ENCODE measurements around the gene ZBTB49. TPM values are rescaled to one million over a fixed set of nuclear protein-coding genes. Genes with fewer than 3 reads are reported as not detected.
A peak's percentile ranks its signal among the peaks of the same experiment; 100 is the strongest.

The ZBTB49 gene
- total RNA-seq, 2 experiments from 2014 or later: 4.8 to 6.3 TPM

DNA sequence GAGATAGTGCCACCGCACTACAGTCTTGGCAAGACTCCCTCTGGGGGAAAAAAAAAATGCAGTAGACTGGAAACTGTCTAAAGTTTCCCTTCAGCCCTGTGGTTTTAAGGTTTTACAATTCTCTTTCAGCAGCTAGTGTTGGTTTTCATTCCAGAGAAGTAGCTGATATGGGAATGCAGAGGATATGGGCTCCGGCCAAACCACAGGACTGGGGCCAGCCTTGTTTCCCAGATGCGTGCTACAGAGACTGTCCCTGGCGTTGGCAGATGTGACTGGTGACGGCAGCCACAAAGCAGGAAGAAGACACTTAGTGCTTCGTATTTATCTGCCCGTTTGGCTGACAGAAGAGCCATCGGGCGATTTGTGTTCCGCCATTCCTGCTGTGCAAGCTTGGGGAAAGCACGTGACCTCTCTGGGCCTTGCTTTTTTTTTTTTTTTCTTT lies 43.2 kb downstream of the ZBTB49 start:
- TF ChIP-seq, protein P1, sequence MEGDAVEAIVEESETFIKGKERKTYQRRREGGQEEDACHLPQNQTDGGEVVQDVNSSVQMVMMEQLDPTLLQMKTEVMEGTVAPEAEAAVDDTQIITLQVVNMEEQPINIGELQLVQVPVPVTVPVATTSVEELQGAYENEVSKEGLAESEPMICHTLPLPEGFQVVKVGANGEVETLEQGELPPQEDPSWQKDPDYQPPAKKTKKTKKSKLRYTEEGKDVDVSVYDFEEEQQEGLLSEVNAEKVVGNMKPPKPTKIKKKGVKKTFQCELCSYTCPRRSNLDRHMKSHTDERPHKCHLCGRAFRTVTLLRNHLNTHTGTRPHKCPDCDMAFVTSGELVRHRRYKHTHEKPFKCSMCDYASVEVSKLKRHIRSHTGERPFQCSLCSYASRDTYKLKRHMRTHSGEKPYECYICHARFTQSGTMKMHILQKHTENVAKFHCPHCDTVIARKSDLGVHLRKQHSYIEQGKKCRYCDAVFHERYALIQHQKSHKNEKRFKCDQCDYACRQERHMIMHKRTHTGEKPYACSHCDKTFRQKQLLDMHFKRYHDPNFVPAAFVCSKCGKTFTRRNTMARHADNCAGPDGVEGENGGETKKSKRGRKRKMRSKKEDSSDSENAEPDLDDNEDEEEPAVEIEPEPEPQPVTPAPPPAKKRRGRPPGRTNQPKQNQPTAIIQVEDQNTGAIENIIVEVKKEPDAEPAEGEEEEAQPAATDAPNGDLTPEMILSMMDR (IDR thresholded peaks at IDR 0.05): no peak
- ATAC-seq (no peak), DNase-seq (no peak)
- Mint-ChIP-seq H3K27me3 (no peaks in the 10 kb centered on the region), H3K4me3 (no peak overlapping the region), H3K36me3 (ENCODE audit: low read depth) (no peaks in the 10 kb centered on the region), H3K9me3 (no peaks in the 10 kb centered on the region), H3K27ac (no peak overlapping the region), H3K4me1 (ENCODE audit: low read depth) (peaks cover 7% of the 10 kb centered on the region)
- CTCF ChIA-PET: interaction anchor here (2.4 kb wide), 1 partner anchor 74 kb away, joined by 14 read pairs; no protein-coding TSS in a partner anchor
- intact Hi-C loops (cut with micrococcal nuclease): no loop called here
- POLR2A ChIA-PET: no interaction called here

DNA sequence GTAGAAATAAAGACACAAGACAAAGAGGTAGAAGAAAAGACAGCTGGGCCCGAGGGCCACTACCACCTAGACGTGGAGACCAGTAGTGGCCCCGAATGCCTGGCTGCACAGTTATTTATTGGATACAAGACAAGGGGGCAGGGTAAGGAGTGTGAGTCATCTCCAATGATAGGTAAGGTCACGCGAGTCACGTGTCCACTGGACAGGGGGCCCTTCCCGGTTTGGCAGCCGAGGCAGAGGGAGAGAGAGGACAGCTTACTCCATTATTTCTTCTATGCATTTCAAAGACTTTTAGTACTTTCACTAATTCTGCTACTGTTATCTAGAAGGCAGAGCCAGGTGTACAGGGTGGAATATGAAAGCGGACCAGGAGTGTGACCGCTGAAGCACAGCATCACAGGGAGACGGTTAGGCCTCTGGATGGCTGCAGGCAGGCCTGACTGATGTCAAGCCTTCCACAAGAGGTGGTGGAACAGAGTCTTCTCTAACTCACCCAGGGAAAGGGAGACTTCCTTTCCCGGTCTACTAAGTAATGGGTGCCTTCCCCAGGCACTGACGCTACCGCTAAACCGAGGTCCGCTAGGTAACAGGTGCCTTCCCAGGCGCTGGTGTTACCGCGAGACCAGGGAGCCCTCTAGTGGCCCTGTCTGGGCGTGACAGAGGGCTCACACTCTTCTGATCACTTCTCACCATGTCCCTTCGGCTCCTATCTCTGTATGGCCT lies 44.9 kb downstream of the ZBTB49 start:
- Mint-ChIP-seq H3K4me1 (ENCODE audit: low read depth) (peaks cover 7% of the 10 kb centered on the region), H3K27me3 (no peaks in the 10 kb centered on the region), H3K4me3 (no peak overlapping the region), H3K9me3 (no peaks in the 10 kb centered on the region), H3K27ac (no peak overlapping the region), H3K36me3 (ENCODE audit: low read depth) (no peaks in the 10 kb centered on the region)
- DNase-seq (peak; percentile 87), ATAC-seq (peak; percentile 99)
- intact Hi-C loops (cut with micrococcal nuclease): loop anchor here (2.0 kb wide), 2 partner anchors 44 to 82 kb away; partner anchors contain the start of genes LYAR and ZBTB49
- TF ChIP-seq, protein P1 (IDR thresholded peaks at IDR 0.05): peak; percentile 63
- ChIA-PET POLR2A (no interaction called here), CTCF (interaction anchor here (0.7 to 4.6 kb wide), 10 partner anchors 9 to 84 kb away, joined by 3 to 27 read pairs (median 4); no protein-coding TSS in a partner anchor)

DNA sequence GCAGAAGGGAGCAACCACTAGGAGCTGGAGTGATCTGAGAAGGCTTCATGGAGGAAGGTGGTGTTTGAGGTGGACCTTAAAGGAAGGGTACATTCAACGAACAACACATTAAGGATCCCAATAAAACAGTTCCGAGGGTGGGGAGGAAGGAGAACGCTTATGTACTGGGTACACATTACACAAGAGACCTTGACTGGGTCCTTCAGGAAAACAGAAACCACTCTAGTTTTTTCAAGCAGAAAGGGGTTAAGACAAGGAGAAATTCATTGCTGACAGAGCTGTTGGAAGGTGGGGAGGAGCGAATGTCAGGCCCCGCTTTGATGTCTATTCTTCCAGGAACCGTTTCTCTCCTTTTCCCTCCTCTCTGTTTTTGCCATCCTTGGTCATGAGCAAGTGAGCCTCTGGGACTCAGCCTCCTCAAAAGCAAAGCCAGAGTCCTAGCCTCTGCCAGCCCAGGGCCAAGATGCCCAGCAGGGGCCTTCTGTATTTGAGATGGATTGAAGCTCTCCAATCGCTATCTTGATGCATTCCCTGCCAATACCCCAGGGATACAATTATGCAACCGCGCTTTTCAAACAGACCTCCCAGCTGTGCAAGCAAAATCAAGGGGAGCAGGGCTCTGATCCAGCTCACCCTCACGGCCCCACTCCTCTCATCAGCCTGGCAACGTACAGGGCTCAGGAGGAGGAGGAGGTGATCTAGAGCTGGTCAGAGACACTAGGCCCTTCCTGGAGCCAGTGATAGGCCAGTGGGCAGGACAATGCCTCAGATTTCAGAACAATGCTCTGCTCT lies 48.4 kb downstream of the ZBTB49 start:
- Mint-ChIP-seq H3K27me3 (no peaks in the 10 kb centered on the region), H3K9me3 (no peaks in the 10 kb centered on the region), H3K4me3 (no peak overlapping the region), H3K4me1 (ENCODE audit: low read depth) (peaks cover 13% of the 10 kb centered on the region), H3K27ac (no peak overlapping the region), H3K36me3 (ENCODE audit: low read depth) (no peaks in the 10 kb centered on the region)
- ChIA-PET POLR2A (interaction anchor here (1.1 kb wide), 1 partner anchor 21 kb away, joined by 3 read pairs; no protein-coding TSS in a partner anchor), CTCF (interaction anchor here (1.3 to 4.6 kb wide), 3 partner anchors 79 to 87 kb away, joined by 4 to 27 read pairs (median 4); no protein-coding TSS in a partner anchor)
- DNase-seq (no peak), ATAC-seq (no peak)
- TF ChIP-seq, protein P1 (IDR thresholded peaks at IDR 0.05): no peak
- intact Hi-C loops (cut with micrococcal nuclease): no loop called here

DNA sequence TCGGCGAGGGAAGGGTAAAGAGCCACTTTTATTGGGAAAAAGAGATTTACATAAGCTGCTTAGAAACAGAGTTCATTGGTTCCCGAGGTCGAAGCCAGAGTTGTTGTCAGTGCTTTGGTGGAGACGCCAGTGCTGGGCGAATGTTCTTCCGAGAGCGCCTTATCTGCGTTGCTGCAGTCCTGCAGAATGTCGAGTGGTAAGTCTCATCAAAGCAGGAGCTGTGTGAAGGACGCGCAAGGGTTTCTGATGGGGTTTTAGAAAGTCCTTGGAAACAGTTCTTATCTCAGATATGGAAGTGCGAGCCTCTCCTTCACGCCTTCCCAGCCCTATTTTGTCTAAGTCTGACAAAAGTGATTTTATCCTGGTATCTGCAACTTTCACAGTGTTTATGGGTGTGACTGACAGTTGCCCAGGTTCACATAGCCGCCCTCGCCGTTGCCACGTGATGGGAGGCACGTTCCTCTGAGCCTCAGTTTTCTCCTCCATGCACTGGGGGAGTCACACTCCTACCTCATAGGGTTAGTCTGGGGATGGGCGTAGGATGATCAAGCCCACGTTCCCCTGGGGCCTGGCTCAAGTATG lies 49.5 kb downstream of the ZBTB49 start:
- TF ChIP-seq, protein P1 (IDR thresholded peaks at IDR 0.05): no peak
- ATAC-seq (no peak), DNase-seq (no peak)
- intact Hi-C loops (cut with micrococcal nuclease): no loop called here
- H3K36me3 Mint-ChIP-seq (ENCODE audit: low read depth): no peaks in the 10 kb centered on the region
- peaks cover 13% of the 10 kb centered on the region for H3K4me1 Mint-ChIP-seq (ENCODE audit: low read depth)
- no peak overlapping the region for H3K27ac Mint-ChIP-seq
- CTCF ChIA-PET: no interaction called here
- no peaks in the 10 kb centered on the region for H3K9me3 Mint-ChIP-seq
- H3K4me3 Mint-ChIP-seq: no peak overlapping the region
- no peaks in the 10 kb centered on the region for H3K27me3 Mint-ChIP-seq
- POLR2A ChIA-PET: interaction anchor here (0.6 kb wide), 1 partner anchor 91 kb away, joined by 3 read pairs; no protein-coding TSS in a partner anchor
